Measurements from ENCODE around the gene DVL2.
A peak's percentile ranks its signal among the peaks of the same experiment; 100 is the strongest.
"Not testable (repeated sequence)": the region's sequence is repeated elsewhere in the genome, so short reads cannot be mapped to it uniquely, and the experiment has no call there.

DVL2 gene

GRCh38 chr17:7186241-7186640 lies 48.1 kb downstream of the DVL2 start:
- Mint-ChIP-seq H3K27ac (no peak overlapping the region), H3K9me3 (no peaks in the 10 kb centered on the region), H3K36me3 (no peaks in the 10 kb centered on the region), H3K27me3 (peaks cover 9% of the 10 kb centered on the region), H3K4me3 (no peak overlapping the region), H3K4me1 (peaks cover 7% of the 10 kb centered on the region)
- ATAC-seq: no peak

DNA sequence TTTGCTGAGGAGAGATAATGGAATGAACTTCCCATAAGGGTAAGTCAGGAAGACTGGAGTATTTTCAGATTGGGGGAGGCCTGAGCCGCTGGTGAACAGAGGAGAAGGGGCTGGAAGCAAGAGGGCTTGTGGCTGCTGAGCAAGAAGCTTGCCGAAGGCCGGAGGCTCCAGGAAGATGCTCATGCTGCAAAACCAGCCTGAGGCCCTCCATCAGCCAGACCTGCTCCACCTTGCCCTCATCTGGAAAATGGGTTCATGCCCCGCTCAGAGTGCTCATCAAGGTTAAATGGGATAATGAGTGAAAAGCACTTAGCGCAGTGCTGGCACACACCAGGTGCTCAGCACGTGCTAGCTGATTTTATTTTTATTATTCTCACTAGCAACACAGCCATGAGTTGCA lies 49.7 kb downstream of the DVL2 start:
- ATAC-seq: no peak
- Mint-ChIP-seq H3K9me3 (no peaks in the 10 kb centered on the region), H3K4me3 (no peak overlapping the region), H3K27ac (no peak overlapping the region), H3K4me1 (peaks cover 7% of the 10 kb centered on the region), H3K27me3 (peaks cover 9% of the 10 kb centered on the region), H3K36me3 (no peaks in the 10 kb centered on the region)

GRCh38 chr17:7184091-7184488 lies 50.2 kb downstream of the DVL2 start:
- peaks cover 7% of the 10 kb centered on the region for H3K4me1 Mint-ChIP-seq
- H3K36me3 Mint-ChIP-seq: no peaks in the 10 kb centered on the region
- H3K4me3 Mint-ChIP-seq: no peak overlapping the region
- ATAC-seq: no peak
- H3K9me3 Mint-ChIP-seq: no peaks in the 10 kb centered on the region
- H3K27ac Mint-ChIP-seq: no peak overlapping the region
- H3K27me3 Mint-ChIP-seq: peaks cover 9% of the 10 kb centered on the region

DNA sequence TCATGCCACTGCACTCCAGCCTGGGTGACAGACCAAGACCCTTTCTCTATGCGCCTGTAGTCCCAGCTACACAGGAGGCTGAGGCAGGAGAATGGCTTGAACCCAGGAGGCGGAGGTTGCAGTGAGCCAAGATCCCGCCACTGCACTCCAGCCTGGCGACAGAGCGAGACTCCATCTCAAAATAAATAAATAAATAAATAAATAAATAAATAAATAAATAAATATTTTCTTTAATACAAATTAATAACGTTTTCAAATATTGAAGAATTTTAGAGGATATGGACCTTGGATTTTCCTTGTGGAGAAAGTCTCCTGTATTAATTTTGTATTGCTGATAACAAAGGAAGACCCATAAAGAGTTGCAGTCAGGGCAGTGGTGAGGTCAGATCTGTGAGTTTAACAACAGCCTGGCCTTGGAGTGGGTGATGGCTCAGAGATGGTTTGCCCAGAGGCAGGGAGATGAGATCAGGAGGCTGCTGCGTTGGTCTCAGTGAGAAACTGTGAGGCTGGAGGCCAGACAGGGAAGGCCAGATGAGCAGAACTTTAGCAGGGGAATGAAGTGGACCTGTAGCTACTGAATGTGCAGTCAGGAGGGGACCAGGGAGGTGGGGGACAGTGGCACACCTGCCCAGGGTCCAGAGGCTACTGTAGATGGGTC lies 50.8 kb downstream of the DVL2 start:
- no peaks in the 10 kb centered on the region for H3K9me3 Mint-ChIP-seq
- H3K27ac Mint-ChIP-seq: no peak overlapping the region
- peaks cover 9% of the 10 kb centered on the region for H3K27me3 Mint-ChIP-seq
- no peaks in the 10 kb centered on the region for H3K36me3 Mint-ChIP-seq
- peaks cover 7% of the 10 kb centered on the region for H3K4me1 Mint-ChIP-seq
- ATAC-seq: no peak
- no peak overlapping the region for H3K4me3 Mint-ChIP-seq

GRCh38 chr17:7182101-7182500 lies 52.2 kb downstream of the DVL2 start:
- peaks cover 12% of the 10 kb centered on the region for H3K4me1 Mint-ChIP-seq
- not testable (repeated sequence) for H3K4me3 Mint-ChIP-seq, H3K36me3 Mint-ChIP-seq, H3K27ac Mint-ChIP-seq, ATAC-seq, H3K9me3 Mint-ChIP-seq
- peaks cover 18% of the 10 kb centered on the region for H3K27me3 Mint-ChIP-seq

DNA sequence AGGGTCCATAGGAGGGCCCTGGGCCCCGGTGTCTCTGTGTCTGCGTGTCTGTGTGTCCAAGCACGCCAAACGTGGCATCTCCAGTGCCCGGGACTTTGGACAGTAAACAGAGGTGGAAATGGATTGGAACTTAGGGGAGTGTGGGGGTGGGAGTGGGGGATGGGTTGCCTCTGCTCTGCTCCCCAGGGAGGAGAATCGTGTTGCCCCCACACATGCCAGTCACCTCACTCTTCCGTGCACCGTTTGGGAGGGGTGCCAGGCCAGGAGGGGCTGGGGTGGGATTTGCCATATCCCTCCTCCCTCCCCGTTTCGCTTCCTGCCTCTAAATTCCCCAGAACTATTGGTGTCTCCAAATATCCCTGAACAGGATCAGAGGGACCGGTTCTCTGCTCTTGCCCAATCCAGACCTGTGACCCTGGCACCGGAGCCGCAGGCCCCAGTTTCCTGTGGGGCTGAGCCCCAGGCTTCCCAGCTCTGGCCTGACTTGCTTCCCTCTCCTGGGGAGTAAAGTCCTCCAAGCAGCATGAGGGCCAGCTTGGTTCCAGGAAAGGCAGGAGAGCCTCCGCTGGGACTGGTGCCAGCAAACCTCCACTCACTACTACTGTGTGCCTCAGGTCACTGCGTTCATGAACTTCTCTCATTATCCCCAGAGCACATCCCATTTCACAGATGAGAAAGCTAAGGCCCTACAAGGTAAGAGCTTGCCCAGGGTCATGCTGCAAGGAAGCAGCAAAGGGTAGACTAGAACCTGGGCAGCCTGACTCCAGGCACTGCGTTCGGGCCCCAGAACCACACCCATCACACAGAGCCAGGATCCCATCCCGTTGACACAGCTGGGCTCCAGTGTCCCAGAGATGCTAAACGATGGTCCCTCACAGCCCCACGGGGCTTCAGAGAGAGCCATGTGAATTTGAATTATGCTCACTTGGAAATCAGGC lies 54.7 kb downstream of the DVL2 start, which contains the start of gene ASGR1:
ASGR1 (minus strand) TSS at position 54 of the 938 bp plus-strand sequence. CDS start 807 bp downstream, outside the sequence.
- Mint-ChIP-seq H3K4me3 (no peak within 1 kb of the TSS), H3K27ac (no peak within 1 kb of the TSS), H3K4me1 (peaks cover 6% of the 10 kb centered on the region), H3K27me3 (peaks cover 10% of the 10 kb centered on the region), H3K36me3 (no peaks in the 10 kb centered on the region), H3K9me3 (no peaks in the 10 kb centered on the region)
- no peak for ATAC-seq

DNA sequence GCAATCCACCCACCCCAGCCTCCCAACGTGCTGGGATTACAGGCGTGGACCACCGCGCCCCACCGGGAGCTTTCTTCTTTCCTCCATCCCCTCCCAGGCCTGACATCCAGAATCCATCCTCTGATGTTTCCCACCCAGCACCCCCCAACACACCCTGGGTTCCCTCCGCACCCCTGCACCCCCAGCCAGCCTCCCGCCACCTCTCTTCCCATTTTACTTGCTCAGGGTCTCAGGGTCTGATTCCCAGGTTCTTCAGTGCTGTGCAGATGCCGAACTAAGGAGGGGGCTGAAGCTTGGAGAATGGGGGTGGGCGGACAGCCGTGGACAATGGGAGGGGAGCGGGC lies 55.4 kb downstream of the DVL2 start:
- Mint-ChIP-seq H3K36me3 (no peaks in the 10 kb centered on the region), H3K27me3 (peaks cover 10% of the 10 kb centered on the region), H3K27ac (no peak overlapping the region), H3K4me3 (no peak overlapping the region), H3K4me1 (peaks cover 6% of the 10 kb centered on the region), H3K9me3 (no peaks in the 10 kb centered on the region)
- ATAC-seq: no peak

- no peaks in the 10 kb centered on the region for H3K36me3 Mint-ChIP-seq
- H3K27ac Mint-ChIP-seq: no peak overlapping the region
Observed at GRCh38 chr17:7177954-7178477, 56.3 kb downstream of the DVL2 start.

DNA sequence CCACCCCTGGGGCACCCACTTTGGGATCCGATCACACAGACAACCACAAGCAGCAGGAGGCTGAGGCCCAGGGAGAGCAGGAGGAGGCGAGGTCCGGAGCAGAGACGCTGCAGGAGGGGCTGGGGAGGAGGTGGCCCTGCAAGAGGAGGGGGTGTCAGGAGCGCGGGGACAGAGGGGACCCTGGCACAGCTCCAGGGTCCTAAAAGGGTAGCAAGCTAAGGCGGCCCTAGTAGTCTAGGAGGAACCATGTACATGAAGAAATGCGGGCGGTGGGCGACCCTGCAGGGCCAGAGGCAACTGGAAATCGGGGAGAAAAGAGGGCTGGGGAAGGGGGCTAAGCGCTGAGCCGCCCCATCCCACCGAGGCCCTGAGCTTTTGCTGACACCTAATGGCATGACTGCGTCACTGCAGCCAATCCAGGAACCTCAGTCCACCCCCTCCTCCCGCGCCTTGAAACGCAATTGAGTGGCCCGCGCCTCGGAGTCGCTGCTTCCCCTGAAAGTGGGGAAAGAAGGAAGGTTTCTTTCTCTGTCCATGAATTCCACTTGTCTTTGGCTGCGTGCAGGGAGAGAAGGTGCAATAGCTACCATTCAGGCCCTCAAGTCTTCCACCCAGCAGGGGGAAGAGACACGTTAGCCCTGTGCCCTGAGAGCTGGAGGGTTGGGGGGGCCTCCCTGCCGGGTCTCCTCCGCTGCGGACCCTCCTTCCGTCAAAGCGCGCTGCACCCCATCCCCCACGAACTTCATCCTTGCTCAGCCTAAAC lies 56.9 kb downstream of the DVL2 start:
- Mint-ChIP-seq H3K36me3 (no peaks in the 10 kb centered on the region), H3K27me3 (peaks cover 10% of the 10 kb centered on the region), H3K27ac (no peak overlapping the region), H3K9me3 (no peaks in the 10 kb centered on the region), H3K4me1 (peaks cover 6% of the 10 kb centered on the region), H3K4me3 (no peak overlapping the region)
- peak; percentile 72 for ATAC-seq

More at GRCh38 chr17:7177954-7178477, 56.3 kb downstream of the DVL2 start:
- H3K27me3 Mint-ChIP-seq: peaks cover 10% of the 10 kb centered on the region
- no peak for ATAC-seq
- peaks cover 6% of the 10 kb centered on the region for H3K4me1 Mint-ChIP-seq
- H3K4me3 Mint-ChIP-seq: no peak overlapping the region
- no peaks in the 10 kb centered on the region for H3K9me3 Mint-ChIP-seq

- H3K9me3 Mint-ChIP-seq: no peaks in the 10 kb centered on the region
- H3K4me1 Mint-ChIP-seq: peaks cover 6% of the 10 kb centered on the region
- ATAC-seq: no peak
- no peak overlapping the region for H3K27ac Mint-ChIP-seq
- H3K36me3 Mint-ChIP-seq: no peaks in the 10 kb centered on the region
- no peak overlapping the region for H3K4me3 Mint-ChIP-seq
- H3K27me3 Mint-ChIP-seq: peaks cover 10% of the 10 kb centered on the region
Observed at GRCh38 chr17:7176841-7177190, 57.5 kb downstream of the DVL2 start.

- no peak overlapping the region for H3K27ac Mint-ChIP-seq
- no peak for ATAC-seq
Observed at GRCh38 chr17:7176107-7176840, 58.0 kb downstream of the DVL2 start.

More at GRCh38 chr17:7176107-7176840, 58.0 kb downstream of the DVL2 start:
- no peaks in the 10 kb centered on the region for H3K9me3 Mint-ChIP-seq
- H3K4me3 Mint-ChIP-seq: no peak overlapping the region
- peaks cover 6% of the 10 kb centered on the region for H3K4me1 Mint-ChIP-seq
- peaks cover 10% of the 10 kb centered on the region for H3K27me3 Mint-ChIP-seq
- no peaks in the 10 kb centered on the region for H3K36me3 Mint-ChIP-seq
